Posterior cingulate gyrus (tissue), 11 donors: ENCODE data around the gene COPZ2.
A peak's percentile ranks its signal among the peaks of the same experiment; 100 is the strongest.
"Not testable (repeated sequence)": the region's sequence is repeated elsewhere in the genome, so short reads cannot be mapped to it uniquely, and the experiment has no call there.

Experiments used
- DNase-seq, 10 donors: peaks; one replicate each; pipeline versions ENCODE4 v3.0.0 to v3.0.0-alpha.2; 2020 to 2021; ENCODE audit warnings: mixed read lengths in 3 of 10
- intact Hi-C: fragments of 100-400 bp; cut with DNase I; formaldehyde crosslinking; loops from one replicate; pipeline ENCODE4 v1.15.1; 2023

Gene COPZ2

GRCh38 chr17:48036693-48037035 lies 933 bp downstream of the COPZ2 start:
- peak in 1 of 10 donors; percentile 54 for DNase-seq
- intact Hi-C loops = no loop called here

GRCh38 chr17:48034734-48035133 lies 2.9 kb downstream of the COPZ2 start:
- DNase-seq = peak in 2 of 10 donors; percentile 11 to 31
- intact Hi-C loops = not testable (repeated sequence)

GRCh38 chr17:48031966-48032365 lies 5.6 kb downstream of the COPZ2 start:
- intact Hi-C loops = no loop called here
- peak in 3 of 10 donors; percentile 8 to 17 (median 17) for DNase-seq

GRCh38 chr17:48030531-48030930 lies 7.1 kb downstream of the COPZ2 start:
- peak in 2 of 10 donors; percentile 7 to 47 for DNase-seq
- intact Hi-C loops = no loop called here

GRCh38 chr17:48028736-48029135 lies 8.9 kb downstream of the COPZ2 start:
- intact Hi-C loops = no loop called here
- DNase-seq = no peak

GRCh38 chr17:48027322-48027981 lies 10.1 kb downstream of the COPZ2 start:
- peak in 2 of 10 donors; percentile 3 to 57 for DNase-seq
- intact Hi-C loops = no loop called here

GRCh38 chr17:48026502-48027321 lies 10.9 kb downstream of the COPZ2 start:
- intact Hi-C loops = loop anchor here (1.0 kb wide), 1 partner anchor 48 kb away; no protein-coding TSS in a partner anchor
- DNase-seq = peak; percentile 61 to 96 (median 80)

- intact Hi-C loops = loop anchor here (1.0 kb wide), 3 partner anchors 48 to 592 kb away; no protein-coding TSS in a partner anchor
- DNase-seq = peak in 1 of 10 donors; percentile 57
These were observed 11.6 kb downstream of the COPZ2 start for GRCh38 chr17:48025904-48026501.

GRCh38 chr17:48025040-48025903 lies 12.3 kb downstream of the COPZ2 start:
- intact Hi-C loops = loop anchor here (1.0 kb wide), 2 partner anchors 106 to 593 kb away; no protein-coding TSS in a partner anchor
- peak; percentile 97 to 100 (median 98) for DNase-seq

GRCh38 chr17:48024149-48025039 lies 13.2 kb downstream of the COPZ2 start:
- intact Hi-C loops = loop anchor here (1.0 to 5.0 kb wide), 3 partner anchors 107 to 594 kb away; partner anchors contain the start of gene SCRN2
- peak in 3 of 10 donors; percentile 17 to 84 (median 70) for DNase-seq

- intact Hi-C loops = loop anchor here (5.0 kb wide), 1 partner anchor 181 kb away; the partner anchor contains the start of gene SCRN2
These were observed 14.0 kb downstream of the COPZ2 start for GRCh38 chr17:48023400-48024148.

GRCh38 chr17:48022901-48023300 lies 14.7 kb downstream of the COPZ2 start:
- DNase-seq = no peak
- intact Hi-C loops = loop anchor here (5.0 kb wide), 1 partner anchor 181 kb away; the partner anchor contains the start of gene SCRN2

More at GRCh38 chr17:48023400-48024148, 14.0 kb downstream of the COPZ2 start:
- peak; percentile 79 to 98 (median 86) for DNase-seq

- intact Hi-C loops = loop anchor here (5.0 kb wide), 1 partner anchor 180 kb away; the partner anchor contains the start of gene SCRN2
- DNase-seq = no peak
These were observed 15.7 kb downstream of the COPZ2 start for GRCh38 chr17:48021934-48022333.

GRCh38 chr17:48017817-48018158 lies 19.8 kb downstream of the COPZ2 start:
- DNase-seq = peak in 1 of 10 donors; percentile 14
- intact Hi-C loops = loop anchor here (1.0 kb wide), 2 partner anchors 39 to 68 kb away; no protein-coding TSS in a partner anchor

GRCh38 chr17:48016112-48016511 lies 21.5 kb downstream of the COPZ2 start:
- DNase-seq = no peak
- intact Hi-C loops = no loop called here

GRCh38 chr17:48014595-48015111 lies 22.9 kb downstream of the COPZ2 start:
- peak in 1 of 10 donors; percentile 27 for DNase-seq
- intact Hi-C loops = no loop called here

GRCh38 chr17:48013876-48014594 lies 23.6 kb downstream of the COPZ2 start:
- no peak for DNase-seq
- intact Hi-C loops = no loop called here
